WERI-Rb-1 (cell line): Measurements from ENCODE around the gene ADAMTS13.

ENCODE experiments used
- DNase-seq: peaks from one replicate; pipeline ENCODE4 v3.0.0-alpha.2; 2020
- H3K27ac ChIP-seq: fragments of 250-450 bp; sonication (Bioruptor Pico); 2 replicates; pipeline ENCODE4 v1.5.1; 2020; ENCODE audit warnings: mild to moderate bottlenecking, moderate library complexity
- H3K27me3 ChIP-seq: fragments of 250-450 bp; sonication (Bioruptor Pico); 2 replicates; pipeline ENCODE4 v1.5.1; 2021; ENCODE audit warnings: mild to moderate bottlenecking, low read depth, moderate library complexity; ENCODE audit not compliant: insufficient read depth, severe bottlenecking
- H3K36me3 ChIP-seq: fragments of 250-450 bp; sonication (Bioruptor Pico); 2 replicates; pipeline ENCODE4 v1.5.1; 2020; ENCODE audit warnings: mild to moderate bottlenecking, moderate library complexity
- H3K4me3 ChIP-seq: 2 replicates; pipeline ENCODE4 v1.5.1; 2011; ENCODE audit warnings: low read depth, mild to moderate bottlenecking, control low read depth, low read length
- H3K9me3 ChIP-seq: fragments of 250-450 bp; sonication (Bioruptor Pico); 2 replicates; pipeline ENCODE4 v1.5.1; 2021; ENCODE audit warnings: mild to moderate bottlenecking, moderate library complexity; ENCODE audit not compliant: severe bottlenecking
- CTCF ChIP-seq: IDR thresholded peaks from 2 replicates; pipeline ENCODE4 v1.5.1; 2011; ENCODE audit warnings: low read depth, mild to moderate bottlenecking, control low read depth, inconsistent platforms, low read length

Gene ADAMTS13

DNA sequence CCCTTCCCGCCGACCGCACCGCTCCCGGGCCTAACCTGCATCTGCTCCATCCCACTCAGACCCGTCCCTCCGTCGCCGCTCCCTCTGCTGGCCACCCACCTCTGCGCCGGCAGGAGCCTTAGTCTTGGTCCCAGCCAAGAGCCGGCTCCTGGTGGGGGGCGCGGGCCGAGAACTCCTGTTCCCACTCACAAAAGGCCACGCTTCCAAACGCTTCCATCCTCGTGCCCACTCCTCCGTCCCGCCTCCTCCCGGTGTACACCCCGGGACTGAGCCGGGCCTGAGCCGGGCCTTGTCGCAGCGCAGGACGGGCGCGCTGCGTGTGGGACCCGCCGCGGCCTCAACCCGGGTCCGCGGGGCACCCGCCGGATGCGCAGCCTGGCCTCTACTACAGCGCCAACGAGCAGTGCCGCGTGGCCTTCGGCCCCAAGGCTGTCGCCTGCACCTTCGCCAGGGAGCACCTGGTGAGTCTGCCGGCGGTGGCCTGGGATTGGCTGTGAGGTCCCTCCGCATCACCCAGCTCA lies 7.5 kb downstream of the ADAMTS13 start:
- H3K4me3 ChIP-seq = no peak overlapping the region
- no peak overlapping the region for H3K27ac ChIP-seq
- DNase-seq = peak; percentile 48
- peak; percentile 33; the same call in 1 of the 2 replicates for TF ChIP-seq CTCF
- H3K27me3 ChIP-seq = no peaks in the 10 kb centered on the region
- no peaks in the 10 kb centered on the region for H3K36me3 ChIP-seq
- H3K9me3 ChIP-seq = no peaks in the 10 kb centered on the region

GRCh38 chr9:133430244-133430643 lies 8.1 kb downstream of the ADAMTS13 start:
- TF ChIP-seq CTCF = no peak
- H3K9me3 ChIP-seq = no peaks in the 10 kb centered on the region
- no peak overlapping the region for H3K27ac ChIP-seq
- H3K36me3 ChIP-seq = no peaks in the 10 kb centered on the region
- H3K4me3 ChIP-seq = no peak overlapping the region
- no peak for DNase-seq
- no peaks in the 10 kb centered on the region for H3K27me3 ChIP-seq

DNA sequence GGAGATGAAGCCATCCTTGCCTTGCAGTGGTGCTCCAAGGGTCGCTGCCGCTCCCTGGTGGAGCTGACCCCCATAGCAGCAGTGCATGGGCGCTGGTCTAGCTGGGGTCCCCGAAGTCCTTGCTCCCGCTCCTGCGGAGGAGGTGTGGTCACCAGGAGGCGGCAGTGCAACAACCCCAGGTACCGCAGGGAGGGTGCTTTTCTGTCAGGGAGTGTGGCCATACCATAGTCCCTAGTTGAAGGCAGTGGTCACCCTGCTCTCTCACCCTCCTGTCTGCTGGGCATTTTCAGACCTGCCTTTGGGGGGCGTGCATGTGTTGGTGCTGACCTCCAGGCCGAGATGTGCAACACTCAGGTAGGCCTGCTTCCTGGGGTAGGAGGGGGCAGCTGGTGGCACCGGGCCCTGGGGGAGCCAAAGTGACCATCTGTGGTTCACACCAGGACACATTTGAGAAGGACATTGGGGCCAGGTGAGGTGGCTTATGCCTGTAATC lies 11.2 kb downstream of the ADAMTS13 start:
- H3K9me3 ChIP-seq = no peaks in the 10 kb centered on the region
- no peak for TF ChIP-seq CTCF
- no peak for DNase-seq
- no peaks in the 10 kb centered on the region for H3K36me3 ChIP-seq
- H3K27me3 ChIP-seq = no peaks in the 10 kb centered on the region
- H3K4me3 ChIP-seq = no peak overlapping the region
- no peak overlapping the region for H3K27ac ChIP-seq

- no peak for DNase-seq
- no peak for TF ChIP-seq CTCF
- Histone ChIP-seq H3K36me3 (no peaks in the 10 kb centered on the region), H3K9me3 (no peaks in the 10 kb centered on the region), H3K27ac (no peak overlapping the region), H3K4me3 (no peak overlapping the region), H3K27me3 (no peaks in the 10 kb centered on the region)
Measured at GRCh38 chr9:133436681-133437080, 14.5 kb downstream of the ADAMTS13 start.

DNA sequence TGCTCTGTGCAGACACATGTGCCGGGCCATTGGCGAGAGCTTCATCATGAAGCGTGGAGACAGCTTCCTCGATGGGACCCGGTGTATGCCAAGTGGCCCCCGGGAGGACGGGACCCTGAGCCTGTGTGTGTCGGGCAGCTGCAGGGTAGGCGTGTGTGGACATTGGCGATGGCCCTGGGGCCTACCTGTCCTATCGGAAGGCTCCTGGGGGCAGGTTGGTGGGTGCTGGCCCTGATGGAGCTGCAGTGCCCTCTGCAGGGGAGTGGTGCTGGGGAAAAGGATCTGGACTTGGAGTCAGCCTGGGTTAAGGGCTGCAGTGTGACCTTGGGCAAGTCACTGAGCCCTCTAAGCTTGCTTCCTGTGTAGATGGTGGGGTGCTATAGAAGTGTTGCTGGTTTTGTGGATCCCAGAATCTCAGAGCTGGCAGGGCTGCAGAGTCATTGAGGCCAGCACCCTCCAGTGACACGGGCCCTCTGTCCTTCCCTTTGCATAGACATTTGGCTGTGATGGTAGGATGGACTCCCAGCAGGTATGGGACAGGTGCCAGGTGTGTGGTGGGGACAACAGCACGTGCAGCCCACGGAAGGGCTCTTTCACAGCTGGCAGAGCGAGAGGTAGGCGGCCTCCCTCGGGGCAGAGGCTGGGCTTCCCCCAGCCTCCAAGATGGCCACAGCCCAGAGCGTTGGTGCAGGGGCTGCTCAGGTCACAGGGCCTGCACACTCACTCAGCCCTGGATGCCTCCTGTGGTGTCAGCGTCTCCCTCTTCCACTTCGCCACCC lies 15.8 kb downstream of the ADAMTS13 start:
- peak; percentile 47 for DNase-seq
- Histone ChIP-seq H3K4me3 (no peak overlapping the region), H3K36me3 (no peaks in the 10 kb centered on the region), H3K27me3 (no peaks in the 10 kb centered on the region), H3K27ac (no peak overlapping the region), H3K9me3 (no peaks in the 10 kb centered on the region)
- peak; percentile 65 for TF ChIP-seq CTCF
